H9 (cell line): Measurements from ENCODE around the gene CXCL10. TPM values are rescaled to one million over a fixed set of nuclear protein-coding genes. Genes with fewer than 3 reads are reported as not detected.

ENCODE experiments used
- DNase-seq: peaks from one replicate; pipeline ENCODE4 v3.0.0-alpha.2; 2017
- H2AFZ ChIP-seq: one replicate; pipeline ENCODE4 v1.6.1; 2013; ENCODE audit warnings: mild to moderate bottlenecking, low read length, control low read depth, moderate library complexity
- H2AK5ac ChIP-seq: 2 replicates; pipeline ENCODE4 v1.6.1; 2013; ENCODE audit warnings: low read length, control low read depth, mixed read lengths; ENCODE audit not compliant: insufficient read length
- H2BK120ac ChIP-seq: one replicate; pipeline ENCODE4 v1.6.1; 2013; ENCODE audit warnings: low read depth, mild to moderate bottlenecking, low read length, control low read depth, inconsistent platforms; ENCODE audit not compliant: poor library complexity, severe bottlenecking
- H2BK12ac ChIP-seq: 2 replicates; pipeline ENCODE4 v1.6.1; 2013; ENCODE audit warnings: low read length, control low read depth, mixed read lengths, low read depth; ENCODE audit not compliant: insufficient read length
- H2BK15ac ChIP-seq: 2 replicates; pipeline ENCODE4 v1.6.1; 2013; ENCODE audit warnings: low read depth, low read length, control low read depth
- H2BK20ac ChIP-seq: one replicate; pipeline ENCODE4 v1.6.1; 2013; ENCODE audit warnings: low read depth, mild to moderate bottlenecking, low read length, control low read depth, inconsistent platforms; ENCODE audit not compliant: poor library complexity, severe bottlenecking
- H2BK5ac ChIP-seq: 2 replicates; pipeline ENCODE4 v1.6.1; 2013; ENCODE audit warnings: low read length, control low read depth, mixed read lengths; ENCODE audit not compliant: insufficient read length
- H3K14ac ChIP-seq: 2 replicates; pipeline ENCODE4 v1.6.1; 2013; ENCODE audit warnings: low read length, control low read depth; ENCODE audit not compliant: insufficient read depth
- H3K18ac ChIP-seq: 2 replicates; pipeline ENCODE4 v1.6.1; 2013; ENCODE audit warnings: low read depth, mild to moderate bottlenecking, mixed read lengths, low read length, control low read depth; ENCODE audit not compliant: insufficient read length
- H3K23ac ChIP-seq: 2 replicates; pipeline ENCODE4 v1.6.1; 2013; ENCODE audit warnings: low read length, control low read depth, mixed read lengths, low read depth; ENCODE audit not compliant: insufficient read length
- H3K23me2 ChIP-seq: 2 replicates; pipeline ENCODE4 v1.6.1; 2013; ENCODE audit warnings: low read depth, mild to moderate bottlenecking, mixed read lengths, low read length, control low read depth; ENCODE audit not compliant: insufficient read length, poor library complexity, severe bottlenecking
- H3K27ac ChIP-seq: 2 replicates; pipeline ENCODE4 v1.5.1; 2013; ENCODE audit warnings: low read length, control low read depth, mixed read lengths, low read depth; ENCODE audit not compliant: insufficient read length
- H3K27me3 ChIP-seq: 2 replicates; pipeline ENCODE4 v1.6.1; 2013; ENCODE audit warnings: low read length, control low read depth, inconsistent platforms; ENCODE audit not compliant: insufficient read depth
- H3K4ac ChIP-seq: 2 replicates; pipeline ENCODE4 v1.6.1; 2013; ENCODE audit warnings: low read depth, mild to moderate bottlenecking, control low read depth, inconsistent platforms, low read length, moderate library complexity
- H3K4me1 ChIP-seq: 2 replicates; pipeline ENCODE4 v1.6.1; 2013; ENCODE audit warnings: low read length, control low read depth, inconsistent platforms; ENCODE audit not compliant: insufficient read depth
- H3K4me2 ChIP-seq: 2 replicates; pipeline ENCODE4 v1.6.1; 2013; ENCODE audit warnings: low read length, control low read depth, mixed read lengths; ENCODE audit not compliant: insufficient read length, insufficient read depth
- H3K56ac ChIP-seq: 2 replicates; pipeline ENCODE4 v1.6.1; 2013; ENCODE audit warnings: low read depth, mild to moderate bottlenecking, mixed read lengths, low read length, control low read depth; ENCODE audit not compliant: insufficient read length
- H3K79me1 ChIP-seq: 2 replicates; pipeline ENCODE4 v1.6.1; 2013; ENCODE audit warnings: low read depth, mild to moderate bottlenecking, moderate library complexity, low read length, control low read depth, inconsistent platforms; ENCODE audit not compliant: insufficient read depth, poor library complexity, severe bottlenecking
- H3K79me2 ChIP-seq: 2 replicates; pipeline ENCODE4 v1.6.1; 2013; ENCODE audit warnings: low read length, control low read depth, inconsistent platforms; ENCODE audit not compliant: insufficient read depth
- H3K9ac ChIP-seq: 2 replicates; pipeline ENCODE4 v1.6.1; 2013; ENCODE audit warnings: low read length, control low read depth, mixed read lengths; ENCODE audit not compliant: insufficient read length; ENCODE audit errors: extremely low read depth
- H3K9me3 ChIP-seq: one replicate; pipeline ENCODE4 v1.6.1; 2013; ENCODE audit warnings: low read depth, low read length, inconsistent platforms; ENCODE audit not compliant: control insufficient read depth
- H3T11ph ChIP-seq: one replicate; pipeline ENCODE4 v1.6.1; 2013; ENCODE audit warnings: mild to moderate bottlenecking, low read length, control low read depth, inconsistent platforms
- H4K20me1 ChIP-seq: one replicate; pipeline ENCODE4 v1.6.1; 2013; ENCODE audit not compliant: control insufficient read depth, insufficient read length, insufficient read depth
- H4K5ac ChIP-seq: 2 replicates; pipeline ENCODE4 v1.6.1; 2013; ENCODE audit warnings: low read depth, mild to moderate bottlenecking, mixed read lengths, low read length, control low read depth; ENCODE audit not compliant: insufficient read length
- H4K8ac ChIP-seq: replicated peaks from 2 replicates; pipeline ENCODE4 v1.6.1; 2013; ENCODE audit warnings: low read length, control low read depth, mixed read lengths, low read depth; ENCODE audit not compliant: insufficient read length
- H4K91ac ChIP-seq: 2 replicates; pipeline ENCODE4 v1.6.1; 2013; ENCODE audit warnings: low read depth, mild to moderate bottlenecking, moderate library complexity, mixed read lengths, low read length, control low read depth; ENCODE audit not compliant: insufficient read length
- H3K27ac Mint-ChIP-seq, 3 experiments: 2 replicates in 2 of 3; 3 replicates in 1 of 3; pipeline ENCODE4 v1.8.0; 2020 to 2021; ENCODE audit warnings: mixed read lengths in 3 of 3, mild to moderate bottlenecking in 1 of 3, moderate library complexity in 1 of 3
- H3K27me3 Mint-ChIP-seq: 2 replicates; pipeline ENCODE4 v1.8.0; 2021; ENCODE audit warnings: low read depth, mild to moderate bottlenecking, moderate library complexity, mixed read lengths
- H3K36me3 Mint-ChIP-seq, 3 experiments: 2 replicates in 2 of 3; 3 replicates in 1 of 3; pipeline ENCODE4 v1.8.0; 2020 to 2021; ENCODE audit warnings: low read depth in 3 of 3, mixed read lengths in 3 of 3; ENCODE audit not compliant: insufficient read depth in 1 of 3
- H3K4me1 Mint-ChIP-seq, 2 experiments: 2 replicates each; pipeline ENCODE4 v1.8.0; 2020; ENCODE audit warnings: mixed read lengths in 2 of 2
- H3K4me3 Mint-ChIP-seq, 2 experiments: 2 replicates in 1 of 2; 3 replicates in 1 of 2; pipeline ENCODE4 v1.8.0; 2020 to 2021; ENCODE audit warnings: mild to moderate bottlenecking in 2 of 2, mixed read lengths in 2 of 2, moderate library complexity in 1 of 2
- H3K9me3 Mint-ChIP-seq, 2 experiments: 2 replicates in 1 of 2; 3 replicates in 1 of 2; pipeline ENCODE4 v1.8.0; 2020; ENCODE audit warnings: mild to moderate bottlenecking in 2 of 2, mixed read lengths in 2 of 2, moderate library complexity in 1 of 2
- CTCF ChIP-seq: fragments of 200-600 bp; sonication (generic); conservative IDR thresholded peaks from 3 replicates; pipeline ENCODE4 v1.8.0; 2021; ENCODE audit warnings: antibody characterized with exemption, mild to moderate bottlenecking
- WGBS: extraction: QIAGEN DNeasy Blood & Tissue Kit; methylation state at CpG from one replicate; pipeline ENCODE4 v1.1.7; 2013; ENCODE audit warnings: missing lambda C conversion rate, low lambda C conversion rate, mixed read lengths; ENCODE audit not compliant: insufficient read length; ENCODE audit errors: extremely low coverage; 5-methylcytosine and 5-hydroxymethylcytosine counted together
- total RNA-seq: library from RNA; stranded (reverse); gene quantifications from 2 replicates; pipeline ENCODE4 v1.2.1, GENCODE V29; 2021

CXCL10 gene
- total RNA-seq, 1 experiment from 2014 or later, result not detected

DNA sequence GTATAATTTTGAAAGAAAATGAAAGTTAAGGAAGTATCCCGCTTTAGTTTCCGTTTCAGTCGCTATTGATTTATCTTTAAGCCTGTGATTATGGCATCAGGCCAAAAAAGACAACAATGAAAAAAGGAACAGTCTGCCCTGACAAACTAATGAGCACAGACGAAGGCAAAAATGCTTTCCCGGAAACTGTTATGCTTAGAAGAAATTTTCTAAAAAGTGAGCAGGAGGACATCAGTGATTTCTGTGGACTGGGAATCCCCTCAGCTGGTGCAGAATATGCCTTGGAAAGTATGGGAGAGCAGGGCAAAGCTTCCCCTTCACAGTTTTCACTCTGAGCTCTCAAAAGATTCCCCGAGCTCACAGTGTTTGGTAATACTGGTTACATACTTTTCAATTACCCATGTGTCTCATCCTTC is 5.1 kb upstream of the CXCL10 start:
- DNase-seq, result no peak
- H3K4me2 ChIP-seq, result no peak overlapping the region

More for the DNA sequence above, 5.1 kb upstream of the CXCL10 start:
- no peak overlapping the region for H2BK12ac ChIP-seq
- no peak overlapping the region for H2BK15ac ChIP-seq
- H3K79me2 ChIP-seq, result no peaks in the 10 kb centered on the region
- no peaks in the 10 kb centered on the region for H3K4me1 ChIP-seq
- no peaks in the 10 kb centered on the region for H3K9me3 ChIP-seq
- H2AK5ac ChIP-seq, result no peak overlapping the region
- H4K91ac ChIP-seq, result no peak overlapping the region
- no peak overlapping the region for H3K4me3 Mint-ChIP-seq
- no peak overlapping the region for H2AFZ ChIP-seq
- TF ChIP-seq CTCF, result no peak
- H2BK5ac ChIP-seq, result no peak overlapping the region
- no CpG with 5 or more reads among the region's 6 CpGs for WGBS
- H3K27ac ChIP-seq, result no peak overlapping the region
- no peak overlapping the region for H3K23ac ChIP-seq
- no peaks in the 10 kb centered on the region for H3K4me1 Mint-ChIP-seq
- H4K20me1 ChIP-seq, result no peaks in the 10 kb centered on the region
- no peak overlapping the region for H4K5ac ChIP-seq
- H3K18ac ChIP-seq, result no peak overlapping the region
- H3K27me3 ChIP-seq, result no peaks in the 10 kb centered on the region
- no peaks in the 10 kb centered on the region for H3K36me3 Mint-ChIP-seq
- no peak overlapping the region for H3K4ac ChIP-seq
- no peak overlapping the region for H2BK120ac ChIP-seq
- no peak overlapping the region for H3K9ac ChIP-seq
- H3K27me3 Mint-ChIP-seq, result peaks cover 4% of the 10 kb centered on the region; the same call in 1 of the 2 replicates
- H3K23me2 ChIP-seq, result no peaks in the 10 kb centered on the region
- no peak overlapping the region for H2BK20ac ChIP-seq
- H3T11ph ChIP-seq, result no peak overlapping the region
- no peak overlapping the region for H3K14ac ChIP-seq
- H3K27ac Mint-ChIP-seq, result no peak overlapping the region
- H3K9me3 Mint-ChIP-seq, result no peaks in the 10 kb centered on the region; a peak in 1 of 5 replicates
- H4K8ac ChIP-seq, result no peak overlapping the region
- H3K56ac ChIP-seq, result no peak overlapping the region
- H3K79me1 ChIP-seq, result no peaks in the 10 kb centered on the region
